H54 (cell line): ENCODE results near the gene FBXO4.

Experiments used
- DNase-seq: peaks from one replicate; pipeline ENCODE4 v3.0.0; 2011; ENCODE audit warnings: low spot score, mixed read lengths; ENCODE audit not compliant: insufficient read length
- FAIRE-seq: peaks from 3 replicates; lab custom pipeline; 2011; peaks lifted over from hg19 to GRCh38; lab: Jason Lieb, UNC
- POLR2A ChIP-seq: IDR thresholded peaks from 2 replicates; pipeline ENCODE4 v1.6.1; 2011; ENCODE audit warnings: low read depth, mild to moderate bottlenecking, low read length

Gene FBXO4

GRCh38 chr5:41951224-41951623 lies 26.1 kb downstream of the FBXO4 start:
- TF ChIP-seq POLR2A, result no peak
- no peak for FAIRE-seq
- no peak for DNase-seq

- DNase-seq (no peak), FAIRE-seq (no peak)
- no peak for TF ChIP-seq POLR2A
Measured at GRCh38 chr5:41954286-41954685, 29.2 kb downstream of the FBXO4 start.

GRCh38 chr5:41955432-41956024 lies 30.4 kb downstream of the FBXO4 start:
- no peak for DNase-seq
- no peak for FAIRE-seq
- no peak for TF ChIP-seq POLR2A

- no peak for TF ChIP-seq POLR2A
- DNase-seq (no peak), FAIRE-seq (no peak)
Measured at GRCh38 chr5:41956943-41957342, 31.9 kb downstream of the FBXO4 start.

- FAIRE-seq, result no peak
Measured at GRCh38 chr5:41960481-41960880, 35.4 kb downstream of the FBXO4 start.

GRCh38 chr5:41961736-41962135 lies 36.7 kb downstream of the FBXO4 start:
- no peak for TF ChIP-seq POLR2A
- no peak for FAIRE-seq
- no peak for DNase-seq

More at GRCh38 chr5:41960481-41960880, 35.4 kb downstream of the FBXO4 start:
- DNase-seq, result no peak
- TF ChIP-seq POLR2A, result no peak

- FAIRE-seq (no peak), DNase-seq (no peak)
- no peak for TF ChIP-seq POLR2A
Measured at GRCh38 chr5:41962491-41962890, 37.4 kb downstream of the FBXO4 start.

GRCh38 chr5:41966401-41967105 lies 41.5 kb downstream of the FBXO4 start:
- DNase-seq, result no peak
- no peak for FAIRE-seq
- no peak for TF ChIP-seq POLR2A

GRCh38 chr5:41967401-41967800 lies 42.3 kb downstream of the FBXO4 start:
- DNase-seq (no peak), FAIRE-seq (no peak)

GRCh38 chr5:41968153-41968723 lies 43.2 kb downstream of the FBXO4 start:
- FAIRE-seq (no peak), DNase-seq (no peak)
- no peak for TF ChIP-seq POLR2A

More at GRCh38 chr5:41967401-41967800, 42.3 kb downstream of the FBXO4 start:
- no peak for TF ChIP-seq POLR2A

GRCh38 chr5:41973087-41973486 lies 48.0 kb downstream of the FBXO4 start:
- DNase-seq (no peak), FAIRE-seq (no peak)
- no peak for TF ChIP-seq POLR2A

GRCh38 chr5:41973887-41974286 lies 48.8 kb downstream of the FBXO4 start:
- FAIRE-seq, result no peak
- no peak for TF ChIP-seq POLR2A
- DNase-seq, result no peak

GRCh38 chr5:41978676-41979075 lies 53.6 kb downstream of the FBXO4 start:
- no peak for TF ChIP-seq POLR2A
- DNase-seq (no peak), FAIRE-seq (no peak)

- no peak for TF ChIP-seq POLR2A
- no peak for DNase-seq
- no peak for FAIRE-seq
Measured at GRCh38 chr5:41980396-41980795, 55.3 kb downstream of the FBXO4 start.
